H1 (cell line): ENCODE measurements around the gene PAX3. TPM values are rescaled to one million over a fixed set of nuclear protein-coding genes. Genes with fewer than 3 reads are reported as not detected.

Source experiments
- CTCF ChIA-PET: fragments of 300-600 bp; sonication (Branson Sonifier 250); formaldehyde crosslinking; loops from one replicate; lab custom pipeline; 2021; ENCODE audit not compliant: partially characterized antibody; lab: Charles Lee
- POLR2A ChIA-PET: fragments of 300-600 bp; sonication (Branson Sonifier 250); formaldehyde crosslinking; loops from one replicate; lab custom pipeline; 2021; ENCODE audit warnings: inconsistent platforms; ENCODE audit not compliant: partially characterized antibody; lab: Charles Lee
- DNase-seq, 2 experiments: peaks; one replicate each; pipeline versions ENCODE4 v3.0.0 to v3.0.0-alpha.2; 2010 to 2022; ENCODE audit warnings: low spot score in 2 of 2, low read depth in 1 of 2, mixed read lengths in 1 of 2
- FAIRE-seq: peaks from 2 replicates; lab custom pipeline; 2011; peaks lifted over from hg19 to GRCh38; lab: Jason Lieb, UNC
- H2AFZ ChIP-seq: 2 replicates; pipeline ENCODE4 v1.8.1; 2012; ENCODE audit warnings: low read length, inconsistent platforms
- H2AK5ac ChIP-seq: 2 replicates; pipeline ENCODE4 v1.6.1; 2013; ENCODE audit warnings: low read depth, low read length
- H2BK120ac ChIP-seq: replicated peaks from 2 replicates; pipeline ENCODE3; 2013; ENCODE audit warnings: low read depth, low read length, inconsistent platforms
- H2BK12ac ChIP-seq: 2 replicates; pipeline ENCODE4 v1.6.1; 2013; ENCODE audit warnings: low read depth, low read length
- H2BK15ac ChIP-seq: 2 replicates; pipeline ENCODE4 v1.6.1; 2013; ENCODE audit warnings: low read length
- H2BK20ac ChIP-seq: 2 replicates; pipeline ENCODE4 v1.6.1; 2013; ENCODE audit warnings: low read length
- H2BK5ac ChIP-seq: 2 replicates; pipeline ENCODE4 v1.6.1; 2013; ENCODE audit warnings: low read depth, low read length
- H3K14ac ChIP-seq: 2 replicates; pipeline ENCODE4 v1.6.1; 2013; ENCODE audit warnings: inconsistent platforms; ENCODE audit not compliant: insufficient read length
- H3K18ac ChIP-seq: 2 replicates; pipeline ENCODE4 v1.6.1; 2013; ENCODE audit warnings: low read length; ENCODE audit errors: extremely low read depth
- H3K23ac ChIP-seq: 2 replicates; pipeline ENCODE4 v1.6.1; 2013; ENCODE audit warnings: inconsistent platforms; ENCODE audit not compliant: insufficient read length
- H3K23me2 ChIP-seq: 2 replicates; pipeline ENCODE4 v1.6.1; 2013; ENCODE audit warnings: low read depth, low read length
- H3K27ac ChIP-seq: 2 replicates; pipeline ENCODE4 v1.6.1; 2011; ENCODE audit warnings: low read depth, low read length, inconsistent platforms
- H3K27me3 ChIP-seq, 4 experiments: replicated peaks in 1 of 4; 1 replicate in 1 of 4; 2 replicates in 3 of 4; pipeline versions ENCODE4 v1.6.1 to v1.8.1; 2011 to 2013; ENCODE audit warnings: low read length in 3 of 4, mild to moderate bottlenecking in 3 of 4, inconsistent platforms in 2 of 4, mixed read lengths in 2 of 4, moderate library complexity in 1 of 4; ENCODE audit not compliant: control insufficient read depth in 3 of 4, insufficient read depth in 3 of 4; ENCODE audit errors: extremely low read depth in 1 of 4
- H3K36me3 ChIP-seq, 4 experiments: 2 replicates each; pipeline versions ENCODE4 v1.6.1 to v1.8.1; 2011 to 2013; ENCODE audit warnings: mild to moderate bottlenecking in 4 of 4, low read length in 3 of 4, moderate library complexity in 2 of 4, control low read depth in 1 of 4, inconsistent platforms in 1 of 4; ENCODE audit not compliant: insufficient read depth in 4 of 4, control insufficient read depth in 2 of 4
- H3K4ac ChIP-seq: replicated peaks from 2 replicates; pipeline ENCODE3; 2013; ENCODE audit warnings: low read length, low read depth, mixed read lengths, inconsistent platforms; ENCODE audit not compliant: insufficient read length
- H3K4me1 ChIP-seq, 4 experiments: replicated peaks in 1 of 4; 1 replicate in 1 of 4; 2 replicates in 3 of 4; pipeline versions ENCODE4 v1.6.1 to v1.8.1; 2011 to 2013; ENCODE audit warnings: low read length in 3 of 4, inconsistent platforms in 2 of 4, mixed read lengths in 1 of 4; ENCODE audit not compliant: insufficient read depth in 4 of 4, control insufficient read depth in 3 of 4
- H3K4me2 ChIP-seq, 2 experiments: 2 replicates each; pipeline versions ENCODE4 v1.6.1 to v1.8.1; 2011 to 2013; ENCODE audit warnings: low read depth in 2 of 2, low read length in 2 of 2, control low read depth in 1 of 2, inconsistent platforms in 1 of 2, mild to moderate bottlenecking in 1 of 2; ENCODE audit not compliant: insufficient read depth in 1 of 2
- H3K4me3 ChIP-seq, 4 experiments: fragments of 200-600, 300-600 bp in 1 of 4; sonication (generic), shearing (Covaris generic), sonication (Bioruptor Twin) in 1 of 4; 2 replicates each; pipeline versions ENCODE4 v1.5.1 to v1.8.1; 2011 to 2016; ENCODE audit warnings: low read length in 4 of 4, low read depth in 3 of 4, control low read depth in 2 of 4, inconsistent platforms in 2 of 4, mild to moderate bottlenecking in 2 of 4, mixed read lengths in 1 of 4, moderate library complexity in 1 of 4; ENCODE audit not compliant: insufficient read depth in 2 of 4; ENCODE audit errors: extremely low read depth in 1 of 4
- H3K56ac ChIP-seq: replicated peaks from 2 replicates; pipeline ENCODE3; 2013; ENCODE audit warnings: low read depth, mild to moderate bottlenecking, mixed read lengths, low read length, inconsistent platforms; ENCODE audit not compliant: insufficient read length
- H3K79me1 ChIP-seq: 2 replicates; pipeline ENCODE4 v1.6.1; 2013; ENCODE audit warnings: low read depth, low read length, control low read depth
- H3K79me2 ChIP-seq, 2 experiments: 2 replicates each; pipeline versions ENCODE4 v1.6.1 to v1.8.1; 2012 to 2013; ENCODE audit warnings: low read length in 2 of 2, mild to moderate bottlenecking in 2 of 2, inconsistent platforms in 1 of 2; ENCODE audit not compliant: insufficient read depth in 2 of 2, control insufficient read depth in 1 of 2
- H3K9ac ChIP-seq, 4 experiments: replicated peaks in 1 of 4; 1 replicate in 1 of 4; 2 replicates in 3 of 4; pipeline versions ENCODE4 v1.6.1 to v1.8.1; 2011 to 2013; ENCODE audit warnings: low read depth in 3 of 4, low read length in 3 of 4, control low read depth in 2 of 4, mild to moderate bottlenecking in 2 of 4, moderate library complexity in 2 of 4, inconsistent platforms in 1 of 4; ENCODE audit errors: extremely low read depth in 1 of 4
- H3K9me3 ChIP-seq, 2 experiments: 2 replicates each; pipeline versions ENCODE4 v1.6.1 to v1.8.1; 2012 to 2013; ENCODE audit warnings: mild to moderate bottlenecking in 2 of 2, moderate library complexity in 2 of 2, control low read depth in 1 of 2, inconsistent platforms in 1 of 2, low read depth in 1 of 2, low read length in 1 of 2, mixed read lengths in 1 of 2; ENCODE audit not compliant: insufficient read depth in 2 of 2
- H4K20me1 ChIP-seq, 2 experiments: replicated peaks in 1 of 2; 2 replicates each; pipeline versions ENCODE3 to v1.8.1; 2011 to 2013; ENCODE audit warnings: inconsistent platforms in 2 of 2, low read length in 2 of 2, mild to moderate bottlenecking in 1 of 2; ENCODE audit not compliant: insufficient read depth in 2 of 2, control insufficient read depth in 1 of 2
- H4K5ac ChIP-seq: 2 replicates; pipeline ENCODE4 v1.6.1; 2013; ENCODE audit warnings: low read length, low read depth, mixed read lengths, inconsistent platforms; ENCODE audit not compliant: insufficient read length
- H4K8ac ChIP-seq: 2 replicates; pipeline ENCODE4 v1.8.0; 2013; ENCODE audit warnings: mild to moderate bottlenecking, moderate library complexity, low read length, inconsistent platforms; ENCODE audit not compliant: insufficient read depth; ENCODE audit errors: extremely low read depth
- H4K91ac ChIP-seq: replicated peaks from 2 replicates; pipeline ENCODE3; 2013; ENCODE audit warnings: low read length, mixed read lengths, inconsistent platforms; ENCODE audit not compliant: insufficient read length
- EZH2 ChIP-seq: fragments of 200-600 bp; sonication (generic); IDR thresholded peaks from 2 replicates; pipeline ENCODE4 v1.7.1; 2012; ENCODE audit warnings: low read depth, mild to moderate bottlenecking, moderate library complexity, low read length, inconsistent platforms; ENCODE audit not compliant: severe bottlenecking
- POLR2A ChIP-seq, 2 experiments: IDR thresholded peaks; 1 replicate in 1 of 2; 2 replicates in 1 of 2; pipeline ENCODE4 v1.6.1; 2011; ENCODE audit warnings: low read depth in 2 of 2, low read length in 2 of 2, mild to moderate bottlenecking in 2 of 2; ENCODE audit errors: control extremely low read depth in 1 of 2
- POLR2AphosphoS5 ChIP-seq: IDR thresholded peaks from 2 replicates; pipeline ENCODE4 v1.6.1; 2011; ENCODE audit warnings: low read depth, low read length
- POU5F1 ChIP-seq: IDR thresholded peaks from 2 replicates; pipeline ENCODE4 v1.6.1; 2011; ENCODE audit warnings: low read depth, mild to moderate bottlenecking, low read length, moderate library complexity
- RNF2 ChIP-seq: fragments of 200-900, 300-1000 bp; sonication (generic); IDR thresholded peaks from 2 replicates; pipeline ENCODE4 v1.7.1; 2016; ENCODE audit warnings: borderline replicate concordance, low read depth, mild to moderate bottlenecking, antibody characterized with exemption, low read length; ENCODE audit not compliant: poor library complexity, severe bottlenecking; ENCODE audit errors: missing control alignments
- SIN3A ChIP-seq, 2 experiments: IDR thresholded peaks in 1 of 2; conservative IDR thresholded peaks in 1 of 2; 2 replicates each; pipeline ENCODE4 v1.6.1; 2011 to 2012; ENCODE audit warnings: low read length in 2 of 2, improper control_type of control experiment in 1 of 2, low read depth in 1 of 2, mild to moderate bottlenecking in 1 of 2
- WGBS, 2 experiments: shearing (Covaris generic) in 1 of 2; methylation state at CpG; one replicate each; pipeline versions ENCODE4 v1.1.6 to v1.1.7; 2013 to 2015; ENCODE audit warnings: low lambda C conversion rate in 2 of 2, mixed read lengths in 2 of 2, inconsistent platforms in 1 of 2, low coverage in 1 of 2, missing lambda C conversion rate in 1 of 2; ENCODE audit not compliant: insufficient replicate concordance in 2 of 2, insufficient coverage in 1 of 2, insufficient read length in 1 of 2; ENCODE audit errors: extremely low coverage in 1 of 2, missing lambda C conversion rate in 1 of 2; 5-methylcytosine and 5-hydroxymethylcytosine counted together
- polyA plus RNA-seq, 7 experiments: library from polyadenylated mRNA; depleted of rRNA in 3 of 7; stranded (reverse) in 5 of 7; unstranded in 2 of 7; fragments of >200 nt in 5 of 7; fragments of 200-250 nt in 2 of 7; gene quantifications; 1 replicate in 5 of 7; 2 replicates in 1 of 7; 4 replicates in 1 of 7; pipeline versions ENCODE4 v1.2.1 to v1.2.3, GENCODE V29; 2011 to 2013; ENCODE audit warnings: missing spikeins in 2 of 7, mixed read lengths in 2 of 7
- total RNA-seq: library from RNA; stranded (reverse); fragmentation: NEBNext Ultra II Directional; extraction: Animal tissue kit (Norgen Biotek cat#: 25700); gene quantifications from 2 replicates; pipeline ENCODE4 v1.2.1, GENCODE V29; 2021
- TF ChIP-seq, protein P1 (sequence below): IDR thresholded peaks from 2 replicates; pipeline ENCODE4 v1.6.1; 2011; ENCODE audit warnings: low read depth, mild to moderate bottlenecking, low read length; ENCODE audit not compliant: insufficient read depth

The PAX3 gene
- total and polyA plus RNA-seq, 2 of the 8 experiments (the other 6 are each of a cell fraction or from before 2014, with no cell fraction given): 0.33 TPM; not detected in 1

DNA sequence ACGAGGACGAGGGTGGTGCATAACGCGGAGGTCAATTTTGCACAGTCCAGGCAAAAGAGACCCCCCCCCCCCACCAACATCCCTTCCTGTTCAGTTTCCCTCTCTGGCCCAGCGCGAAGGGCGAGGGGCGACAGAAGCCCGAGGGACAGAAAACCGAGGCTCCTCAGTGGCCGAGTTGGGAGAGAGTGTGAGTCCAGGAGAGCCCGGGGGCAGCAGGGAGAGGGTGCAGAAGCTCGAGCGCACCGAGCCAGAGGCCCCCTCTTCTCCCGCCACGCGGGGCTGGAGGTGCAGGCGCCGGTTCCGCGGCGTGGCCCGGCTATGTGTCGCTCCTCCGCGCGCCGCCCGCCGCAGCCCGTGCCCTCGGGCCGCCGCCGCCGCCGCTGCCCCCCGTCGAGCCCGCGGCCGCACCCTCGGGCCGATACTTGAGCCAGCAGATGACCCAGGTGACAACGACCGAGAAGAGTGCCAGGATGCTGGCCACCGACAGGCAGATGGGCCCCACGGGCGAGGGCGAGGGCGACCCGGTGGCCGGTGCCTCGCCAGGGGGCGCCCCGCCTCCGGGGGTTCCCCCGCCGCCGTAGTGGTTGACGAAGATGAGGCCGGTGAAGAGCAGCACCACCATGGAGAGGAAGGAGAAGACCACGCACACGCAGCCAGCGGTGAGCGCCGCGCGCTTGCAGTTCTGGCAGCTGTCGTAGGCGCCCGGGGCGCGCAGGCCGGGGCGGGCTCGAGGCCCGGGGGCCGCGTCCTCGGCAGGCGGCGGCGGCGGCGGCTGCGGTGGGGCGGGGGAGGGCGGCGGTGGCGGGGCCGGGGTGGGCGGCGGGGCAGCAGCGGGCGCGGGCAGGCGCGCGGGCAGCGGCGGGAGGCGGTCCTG is 20.2 kb upstream of the PAX3 start:
- H2BK20ac ChIP-seq: no peak overlapping the region
- H3K27ac ChIP-seq: no peak overlapping the region
- H3K56ac ChIP-seq: no peak overlapping the region
- H3K36me3 ChIP-seq: no peaks in the 10 kb centered on the region
- H2BK5ac ChIP-seq: no peak overlapping the region
- H3K4me1 ChIP-seq: peaks cover 0 to 9% (median under 1%) of the 10 kb centered on the region in 4 experiments; a peak in 4 of 7 replicates
- H3K23ac ChIP-seq: no peak overlapping the region
- ChIA-PET CTCF (interaction anchor here (0.8 to 2.5 kb wide), 32 partner anchors 11 to 294 kb away, joined by 3 to 18 read pairs (median 5); no protein-coding TSS in a partner anchor), POLR2A (interaction anchor here (0.6 to 1.7 kb wide), 3 partner anchors 28 kb away, joined by 3 to 6 read pairs (median 3); no protein-coding TSS in a partner anchor)
- H4K20me1 ChIP-seq: peaks cover 2% of the 10 kb centered on the region in 2 experiments
- H4K91ac ChIP-seq: no peak overlapping the region
- peak in 1 of 2 experiments; percentile 69 for DNase-seq
- peak overlapping the region; percentile 41 to 65 (median 52) for H3K4me3 ChIP-seq
- FAIRE-seq: no peak
- peak overlapping the region; percentile 65 to 94 for H3K4me2 ChIP-seq
- H3K79me2 ChIP-seq: no peaks in the 10 kb centered on the region
- no peak overlapping the region for H4K5ac ChIP-seq
- H2BK15ac ChIP-seq: no peak overlapping the region
- H3K9me3 ChIP-seq: no peaks in the 10 kb centered on the region
- H3K14ac ChIP-seq: no peak overlapping the region
- no peak overlapping the region for H2AK5ac ChIP-seq
- no peak overlapping the region for H2BK120ac ChIP-seq
- H3K23me2 ChIP-seq: peaks cover 18% of the 10 kb centered on the region
- H3K18ac ChIP-seq: no peak overlapping the region
- no peaks in the 10 kb centered on the region for H3K79me1 ChIP-seq
- no peak overlapping the region for H2AFZ ChIP-seq
- no peak overlapping the region for H2BK12ac ChIP-seq
- WGBS, 2 experiments: 1% methylated on average over 22 of the region's 104 CpGs; no CpG with 5 or more reads in 1 of the 2 experiments
- no peak overlapping the region for H3K4ac ChIP-seq
- H4K8ac ChIP-seq: no peak overlapping the region
- no peak overlapping the region for H3K9ac ChIP-seq
- peaks cover 59 to 83% (median 73%) of the 10 kb centered on the region in 4 experiments for H3K27me3 ChIP-seq
- TF ChIP-seq POU5F1: no peak
- TF ChIP-seq POLR2AphosphoS5: no peak
- TF ChIP-seq, protein P1, sequence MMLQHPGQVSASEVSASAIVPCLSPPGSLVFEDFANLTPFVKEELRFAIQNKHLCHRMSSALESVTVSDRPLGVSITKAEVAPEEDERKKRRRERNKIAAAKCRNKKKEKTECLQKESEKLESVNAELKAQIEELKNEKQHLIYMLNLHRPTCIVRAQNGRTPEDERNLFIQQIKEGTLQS: no peak
- no peak for TF ChIP-seq POLR2A (IDR thresholded peaks at IDR 0.05; ENCODE audit: control extremely low read depth in 1 of 2, low read depth in 2 of 2, low read length in 2 of 2)
- TF ChIP-seq RNF2: peak; percentile 89
- TF ChIP-seq SIN3A (conservative IDR thresholded peaks at IDR 0.05 in 1 of 2, IDR thresholded peaks at IDR 0.05 in 1 of 2; ENCODE audit: low read depth in 1 of 2, low read length in 2 of 2): 0 out of 4 replicates have a peak, but pooled peaks of 1 of the 2 experiments have one; percentile 21
- TF ChIP-seq EZH2: peak; percentile 70
